GM12864 (cell line): ENCODE results near the gene TEX14.

Experiments used
- DNase-seq: peaks from one replicate; pipeline ENCODE4 v3.0.0-alpha.2; 2011; ENCODE audit warnings: low read depth
- H3K4me3 ChIP-seq: 2 replicates; pipeline ENCODE4 v1.5.1; 2011; ENCODE audit warnings: mild to moderate bottlenecking, low read depth, low read length, control low read depth
- CTCF ChIP-seq: IDR thresholded peaks from 2 replicates; pipeline ENCODE4 v1.5.1; 2011; ENCODE audit warnings: low read depth, mild to moderate bottlenecking, moderate library complexity, low read length, control low read depth, inconsistent platforms; ENCODE audit errors: missing control alignments

Gene TEX14

GRCh38 chr17:58722696-58723095 lies 30.9 kb upstream of the TEX14 start:
- no peak overlapping the region for H3K4me3 ChIP-seq
- TF ChIP-seq CTCF = no peak
- DNase-seq = no peak

DNA sequence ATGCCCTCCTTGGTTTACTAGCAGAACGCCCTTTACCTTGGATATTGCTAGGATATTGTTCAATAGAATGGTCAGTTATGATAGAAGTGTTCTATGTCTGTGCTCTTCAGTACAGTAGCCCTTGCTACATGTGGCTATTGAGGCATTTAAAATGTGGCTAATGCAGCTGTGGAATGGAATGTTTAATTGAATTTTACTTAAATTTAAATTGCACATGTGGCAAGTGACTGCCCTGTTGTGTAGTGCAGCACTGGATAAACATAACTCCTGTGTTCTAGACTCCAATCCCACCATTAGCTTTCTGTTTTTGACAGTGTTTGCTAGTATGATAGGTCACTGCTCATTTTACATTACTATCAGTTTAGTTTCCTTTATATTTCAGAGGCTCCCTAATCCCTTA lies 30.4 kb upstream of the TEX14 start:
- no peak for DNase-seq
- H3K4me3 ChIP-seq = no peak overlapping the region
- no peak for TF ChIP-seq CTCF

- peak; percentile 56 for TF ChIP-seq CTCF
- peak; percentile 34 for DNase-seq
- H3K4me3 ChIP-seq = no peak overlapping the region
Measured at GRCh38 chr17:58710948-58711552, 19.2 kb upstream of the TEX14 start.

GRCh38 chr17:58706351-58707140 lies 14.7 kb upstream of the TEX14 start:
- no peak overlapping the region for H3K4me3 ChIP-seq
- peak; percentile 29 for DNase-seq
- no peak for TF ChIP-seq CTCF

- no peak overlapping the region for H3K4me3 ChIP-seq
- no peak for DNase-seq
- TF ChIP-seq CTCF = no peak
Measured at GRCh38 chr17:58703916-58704286, 12.1 kb upstream of the TEX14 start.

DNA sequence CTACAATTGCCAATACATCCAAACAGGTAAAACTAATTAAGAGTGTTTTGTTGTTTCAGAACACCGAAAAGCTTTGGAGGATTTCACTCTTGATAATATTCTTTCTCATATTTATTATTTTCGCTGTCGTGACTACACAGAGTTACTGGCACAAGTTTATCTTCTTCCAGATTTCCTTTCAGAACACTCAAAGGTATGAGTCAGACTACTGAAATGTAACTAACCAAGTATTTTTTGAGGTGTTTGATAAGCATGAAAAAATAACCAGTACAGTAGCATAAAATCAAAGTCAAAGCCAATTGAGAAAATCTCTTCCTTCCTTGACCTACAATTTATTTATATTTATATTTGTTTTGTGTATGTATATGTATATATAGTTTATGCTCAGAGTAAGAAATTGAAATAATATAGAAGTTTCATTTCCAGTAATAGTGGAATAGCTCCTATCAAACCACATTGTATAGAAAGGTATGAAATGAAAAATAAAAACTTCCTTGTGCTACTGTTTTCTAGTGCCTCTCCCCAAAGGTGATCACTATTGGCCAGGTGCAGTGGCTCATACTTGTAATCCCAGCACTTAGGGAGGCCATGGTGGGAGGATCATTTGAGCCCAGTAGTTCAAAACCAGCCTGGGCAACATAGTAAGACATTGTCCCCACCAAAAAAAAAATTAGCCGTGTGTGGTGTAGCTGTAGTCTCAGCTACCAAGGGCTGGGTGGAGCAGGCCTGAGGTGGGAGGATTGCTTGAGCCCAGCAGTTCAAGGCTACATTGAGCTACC lies 11.5 kb upstream of the TEX14 start:
- no peak overlapping the region for H3K4me3 ChIP-seq
- no peak for DNase-seq
- TF ChIP-seq CTCF = no peak
